Left kidney (tissue), 2 donors: ENCODE results near the gene ZFR2. TPM values are rescaled to one million over a fixed set of nuclear protein-coding genes. Genes with fewer than 3 reads are reported as not detected.
"Not testable (repeated sequence)": the region's sequence is repeated elsewhere in the genome, so short reads cannot be mapped to it uniquely, and the experiment has no call there.

Experiments used
- DNase-seq: peaks from one replicate; pipeline ENCODE4 v3.0.0-alpha.2; 2013
- polyA plus RNA-seq: library from polyadenylated mRNA; unstranded; fragments of 120-200 nt; gene quantifications from one replicate; pipeline ENCODE4 v1.2.1, GENCODE V29; 2013; ENCODE audit not compliant: insufficient read length

Gene ZFR2
- polyA plus RNA-seq, 1 donor: 2.4 TPM

- no peak for DNase-seq
Observed at GRCh38 chr19:3837332-3837731, 31.5 kb downstream of the ZFR2 start.

- no peak for DNase-seq
Observed at GRCh38 chr19:3836887-3837286, 32.0 kb downstream of the ZFR2 start.

DNA sequence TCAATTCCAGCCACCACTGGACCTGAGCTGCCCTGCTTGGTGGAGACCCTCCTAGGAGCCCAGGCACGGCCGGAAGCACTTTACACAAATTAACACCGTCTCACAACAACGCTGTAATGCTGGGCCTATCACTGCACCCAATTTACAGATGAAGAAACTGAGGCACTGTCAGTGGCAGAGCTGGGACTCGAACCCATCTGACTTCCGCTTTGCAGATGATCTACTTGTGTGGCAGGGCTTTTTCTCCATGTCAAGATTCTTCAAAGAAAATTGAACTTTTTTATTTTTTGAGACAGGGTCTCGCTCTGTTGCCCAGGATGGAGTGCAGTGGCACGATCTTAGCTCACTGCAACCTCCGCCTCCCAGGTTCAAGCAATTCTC is 33.8 kb downstream of the ZFR2 start:
- DNase-seq: no peak

- no peak for DNase-seq
Observed at GRCh38 chr19:3834349-3835054, 34.3 kb downstream of the ZFR2 start.

- DNase-seq: no peak
Observed at GRCh38 chr19:3833578-3834348, 35.1 kb downstream of the ZFR2 start.

DNA sequence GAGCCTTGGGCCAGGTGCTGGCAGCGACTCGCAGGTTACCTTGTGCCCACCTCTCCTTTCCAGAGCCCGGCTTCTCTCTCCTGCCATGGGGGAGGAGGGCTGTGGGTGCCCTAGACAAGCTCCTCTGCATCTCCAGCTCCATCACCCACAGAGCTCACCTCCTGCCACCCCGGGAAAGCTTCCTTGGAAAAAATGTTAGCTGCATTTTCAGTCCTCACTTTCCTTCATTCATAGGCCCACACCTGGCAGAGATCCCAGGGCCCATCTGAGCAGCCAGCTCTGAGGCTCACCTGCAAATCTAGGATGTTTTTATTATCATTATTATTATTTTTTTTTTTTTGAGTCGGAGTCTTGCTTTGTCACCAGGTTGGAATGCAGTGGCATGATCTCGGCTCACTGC is 36.8 kb downstream of the ZFR2 start:
- DNase-seq: no peak

GRCh38 chr19:3831601-3832000 is 37.2 kb downstream of the ZFR2 start:
- DNase-seq: no peak

GRCh38 chr19:3830621-3831589 is 37.9 kb downstream of the ZFR2 start:
- no peak for DNase-seq

- DNase-seq: no peak
Observed at GRCh38 chr19:3827306-3827705, 41.5 kb downstream of the ZFR2 start.

DNA sequence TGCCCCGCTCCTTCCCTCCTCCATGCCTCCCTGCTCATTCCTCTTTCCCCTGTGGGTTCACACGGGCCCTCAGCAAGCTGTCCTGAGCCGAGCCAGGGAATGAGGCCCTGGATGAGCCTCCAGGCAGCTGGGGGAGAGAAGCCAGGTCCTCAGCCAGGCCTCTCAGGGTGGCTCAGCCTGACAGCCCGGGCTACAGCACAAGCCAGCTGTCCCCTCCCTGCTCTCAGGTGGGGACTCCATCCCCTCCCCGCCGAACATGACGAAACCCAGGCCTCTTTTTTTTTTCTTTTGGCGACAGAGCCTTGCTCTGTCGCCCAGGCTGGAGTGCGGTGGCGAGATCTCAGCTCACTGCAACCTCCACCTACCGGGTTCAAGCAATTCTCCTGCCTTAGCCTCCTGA is 42.7 kb downstream of the ZFR2 start:
- no peak for DNase-seq

DNA sequence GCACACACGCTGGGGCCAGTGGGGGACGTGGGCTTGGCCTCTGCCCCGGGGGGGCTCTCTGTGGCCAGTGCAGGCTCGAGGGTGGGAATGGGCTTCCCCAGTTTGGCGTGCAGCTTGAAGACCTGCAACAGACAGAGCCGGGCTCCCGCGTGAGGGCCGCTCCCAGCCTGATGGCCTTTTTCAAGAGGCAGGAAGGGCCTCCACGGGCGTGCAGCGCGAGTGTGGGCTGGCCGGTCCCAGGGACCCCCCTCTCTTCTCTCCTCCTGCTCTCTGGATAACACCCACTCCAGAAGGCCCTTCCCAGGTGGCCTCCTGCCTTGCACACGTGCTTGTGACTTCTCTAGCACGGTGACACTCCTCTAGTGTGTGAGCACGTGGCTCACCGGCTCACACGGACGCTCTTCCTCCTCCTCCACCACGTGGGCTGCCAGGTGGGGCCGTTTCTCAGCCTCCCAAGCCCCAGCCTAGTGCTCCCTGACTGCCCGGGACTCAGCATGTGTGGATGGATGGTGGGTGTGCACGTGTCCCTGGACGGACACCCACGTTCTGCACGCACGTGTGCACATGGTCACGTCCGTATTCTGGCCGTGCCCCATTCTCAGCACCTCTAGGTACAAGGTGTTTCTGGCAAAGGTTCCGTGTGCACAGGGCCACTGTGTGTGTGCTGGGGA is 43.4 kb downstream of the ZFR2 start:
- no peak for DNase-seq

DNA sequence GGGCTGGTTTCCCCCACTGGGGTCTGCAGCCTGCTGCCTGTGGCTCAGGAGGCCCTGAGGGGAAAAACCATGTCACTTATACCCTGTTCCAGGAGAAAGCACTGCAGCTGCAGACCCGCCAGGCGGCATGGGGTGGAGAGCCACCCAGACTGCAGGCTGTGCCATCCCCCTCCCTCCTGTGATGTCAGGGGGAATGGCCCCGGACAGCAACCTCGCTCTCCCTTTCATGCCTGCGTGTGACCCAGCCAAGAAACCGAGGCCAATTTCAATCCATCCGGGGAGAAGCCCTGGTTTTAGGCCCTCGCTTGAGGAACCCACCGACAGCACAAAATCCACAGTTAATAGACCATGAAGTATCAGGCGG is 45.5 kb downstream of the ZFR2 start:
- no peak for DNase-seq

GRCh38 chr19:3822683-3823349 is 46.0 kb downstream of the ZFR2 start:
- no peak for DNase-seq

DNA sequence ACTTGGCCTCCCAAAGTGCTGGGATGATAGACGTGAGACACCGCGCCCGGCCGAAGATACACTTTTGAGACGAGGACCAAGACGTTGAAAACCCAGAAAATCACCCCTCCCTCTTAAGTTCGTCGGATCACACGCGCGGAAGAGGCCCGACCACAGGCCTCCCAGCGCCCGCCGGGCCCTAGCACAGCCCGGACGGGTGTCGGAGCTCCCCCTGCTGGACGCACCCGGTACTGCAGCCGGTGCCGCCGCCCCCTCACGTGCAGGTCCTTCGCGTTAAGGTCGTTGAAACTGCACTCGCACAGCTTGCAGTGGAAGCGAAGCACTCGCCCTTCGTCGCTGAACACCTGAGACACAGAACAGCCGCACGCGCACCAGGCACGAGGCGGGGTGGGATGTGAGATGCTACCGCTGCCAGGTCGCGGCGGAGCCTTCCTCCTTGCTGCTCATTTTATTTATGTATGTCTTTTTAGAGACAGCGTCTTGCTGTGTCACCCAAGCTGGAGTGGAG is 46.9 kb downstream of the ZFR2 start:
- no peak for DNase-seq

GRCh38 chr19:3821156-3821555 is 47.7 kb downstream of the ZFR2 start:
- no peak for DNase-seq

DNA sequence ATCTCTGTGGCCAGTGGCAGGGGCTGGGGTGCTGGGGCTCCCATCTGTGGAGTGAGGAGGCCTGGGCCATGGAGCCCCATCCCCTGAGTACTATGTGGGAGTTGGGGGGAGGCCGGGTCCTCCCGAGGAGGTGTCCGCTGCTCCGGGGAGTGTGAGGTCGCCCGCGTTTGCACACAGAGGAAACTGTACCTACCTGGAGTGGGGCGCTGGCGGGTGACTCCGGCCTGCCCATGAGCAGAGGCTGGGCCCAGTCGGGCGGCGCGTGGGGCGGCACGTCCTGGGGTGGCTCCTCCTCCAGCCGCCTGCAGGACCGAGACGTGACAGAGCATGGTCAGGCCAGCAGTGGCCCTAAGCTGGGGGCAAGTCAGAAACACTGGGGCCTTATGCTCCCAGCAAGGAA is 48.8 kb downstream of the ZFR2 start:
- DNase-seq: no peak

- DNase-seq: no peak
Observed at GRCh38 chr19:3818918-3819317, 49.9 kb downstream of the ZFR2 start.

DNA sequence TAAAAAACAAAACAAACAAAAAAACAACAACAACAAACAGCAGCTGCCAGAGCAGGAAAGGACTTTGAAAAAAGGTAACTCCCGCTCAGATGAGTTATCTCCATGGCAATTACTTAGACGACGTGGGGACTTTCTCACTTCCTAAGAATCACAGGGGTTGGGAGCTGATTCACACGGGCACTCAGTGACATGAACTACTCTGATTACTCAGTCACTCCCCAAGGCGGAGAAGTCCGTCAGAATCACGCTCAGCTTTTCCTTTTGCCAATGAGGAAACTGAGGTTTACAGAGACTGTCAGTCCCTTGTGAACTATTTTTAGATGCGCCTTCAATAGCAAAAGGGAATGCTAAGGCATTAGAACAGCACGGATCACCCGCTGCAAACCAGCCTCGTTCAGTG is 50.4 kb downstream of the ZFR2 start:
- DNase-seq: no peak

- no peak for DNase-seq
Observed at GRCh38 chr19:3817761-3818160, 51.1 kb downstream of the ZFR2 start.

DNA sequence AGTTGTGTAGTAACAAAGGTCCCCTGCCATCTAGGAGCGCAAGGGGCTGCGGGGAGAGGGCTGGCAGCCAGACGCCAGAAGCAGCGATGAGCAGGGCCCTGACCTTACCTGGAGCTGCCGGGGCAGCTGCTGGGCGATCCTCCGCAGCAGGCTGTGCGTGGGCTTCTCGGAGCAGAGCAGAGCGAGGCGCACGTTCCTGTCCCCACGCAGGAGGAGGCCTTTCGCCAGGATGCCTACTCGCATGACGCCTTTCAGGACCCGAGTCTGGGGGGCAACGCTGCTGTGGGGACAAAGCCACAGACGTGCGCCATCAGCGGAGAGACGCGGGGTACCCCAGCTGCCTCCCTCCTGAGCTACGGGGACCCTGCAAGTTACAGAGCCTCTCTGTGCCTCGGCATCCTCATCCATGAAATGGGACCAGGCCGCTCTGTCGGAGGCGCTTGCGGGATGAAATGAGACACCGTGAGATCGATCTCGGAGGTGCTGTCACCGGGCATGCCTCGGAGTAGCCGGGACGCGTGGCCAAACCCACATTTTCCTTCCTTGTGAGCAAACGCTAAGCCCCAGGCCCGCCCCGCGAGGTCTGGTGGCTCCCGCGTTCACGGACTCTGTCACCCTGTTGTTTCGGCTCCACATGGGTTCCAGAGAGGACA is 52.1 kb downstream of the ZFR2 start:
- no peak for DNase-seq

- not testable (repeated sequence) for DNase-seq
Observed at GRCh38 chr19:3816148-3816547, 52.7 kb downstream of the ZFR2 start.
